ENCODE measurements around the gene MCRIP2. TPM values are rescaled to one million over a fixed set of nuclear protein-coding genes. Genes with fewer than 3 reads are reported as not detected.

MCRIP2 gene, protein sequence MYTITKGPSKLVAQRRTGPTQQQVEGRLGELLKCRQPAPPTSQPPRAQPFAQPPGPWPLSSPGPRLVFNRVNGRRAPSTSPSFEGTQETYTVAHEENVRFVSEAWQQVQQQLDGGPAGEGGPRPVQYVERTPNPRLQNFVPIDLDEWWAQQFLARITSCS
- 10 to 100 TPM; 17.3 to 35.6 (median 28.1) TPM for total RNA-seq

GRCh38 chr16:641326-642188 is at the start of gene MCRIP2:
TSS of gene MCRIP2 (plus strand) at chr16:641828. CDS start at chr16:641992, 164 bp downstream.
- intact Hi-C loops (cut with DNase I), result no loop called here

DNA sequence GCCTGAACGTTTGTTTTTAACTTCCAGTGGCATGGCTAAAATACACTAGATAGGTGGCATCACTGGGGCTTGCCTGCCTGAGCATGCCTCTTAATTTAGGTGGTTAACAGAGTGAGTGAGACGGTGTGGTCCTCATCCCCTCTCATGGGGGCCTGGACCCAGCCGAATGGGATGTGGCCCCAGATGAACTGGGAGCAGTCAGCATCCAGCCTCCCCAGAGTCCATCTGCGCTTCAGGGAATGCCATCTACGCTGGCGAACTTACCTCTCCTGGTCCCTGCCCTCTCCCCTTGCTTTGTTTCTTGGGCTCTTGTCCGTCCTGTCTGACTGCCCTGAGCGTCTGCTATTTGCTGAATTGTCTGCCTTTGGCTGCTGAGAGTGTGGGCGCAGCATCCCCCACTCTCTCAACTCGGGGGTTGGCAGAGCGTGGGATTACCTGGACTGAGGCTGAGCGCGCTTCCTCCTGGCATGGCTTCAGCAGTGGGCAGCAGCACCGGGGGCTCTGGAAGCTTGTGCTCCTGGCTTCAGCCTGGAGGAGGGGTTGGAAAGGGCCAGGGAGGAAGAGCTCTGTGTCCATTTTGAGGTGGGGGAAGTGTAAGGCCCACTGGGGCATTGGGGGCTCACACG is 49.6 kb upstream of the MCRIP2 start:
- Histone ChIP-seq H3K4me1 (peaks cover 62 to 83% (median 67%) of the 10 kb centered on the region in 3 donors), H3K27me3 (no peaks in the 10 kb centered on the region), H3K4me3 (peak overlapping the region in 3 of 4 donors; percentile 71 to 92 (median 80)), H3K36me3 (peaks cover 0 to 9% (median 0%) of the 10 kb centered on the region in 3 donors), H3K27ac (peak overlapping the region; percentile 76 to 95 (median 88)), H3K9me3 (no peaks in the 10 kb centered on the region)
- intact Hi-C loops (cut with DNase I), result no loop called here
- 45 to 61% methylated on average over 4 to 10 of the region's 15 CpGs for whole genome bisulfite sequencing, 2 donors
- TF ChIP-seq POLR2A (IDR thresholded peaks at IDR 0.05), result no peak
- TF ChIP-seq, protein P1, sequence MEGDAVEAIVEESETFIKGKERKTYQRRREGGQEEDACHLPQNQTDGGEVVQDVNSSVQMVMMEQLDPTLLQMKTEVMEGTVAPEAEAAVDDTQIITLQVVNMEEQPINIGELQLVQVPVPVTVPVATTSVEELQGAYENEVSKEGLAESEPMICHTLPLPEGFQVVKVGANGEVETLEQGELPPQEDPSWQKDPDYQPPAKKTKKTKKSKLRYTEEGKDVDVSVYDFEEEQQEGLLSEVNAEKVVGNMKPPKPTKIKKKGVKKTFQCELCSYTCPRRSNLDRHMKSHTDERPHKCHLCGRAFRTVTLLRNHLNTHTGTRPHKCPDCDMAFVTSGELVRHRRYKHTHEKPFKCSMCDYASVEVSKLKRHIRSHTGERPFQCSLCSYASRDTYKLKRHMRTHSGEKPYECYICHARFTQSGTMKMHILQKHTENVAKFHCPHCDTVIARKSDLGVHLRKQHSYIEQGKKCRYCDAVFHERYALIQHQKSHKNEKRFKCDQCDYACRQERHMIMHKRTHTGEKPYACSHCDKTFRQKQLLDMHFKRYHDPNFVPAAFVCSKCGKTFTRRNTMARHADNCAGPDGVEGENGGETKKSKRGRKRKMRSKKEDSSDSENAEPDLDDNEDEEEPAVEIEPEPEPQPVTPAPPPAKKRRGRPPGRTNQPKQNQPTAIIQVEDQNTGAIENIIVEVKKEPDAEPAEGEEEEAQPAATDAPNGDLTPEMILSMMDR (IDR thresholded peaks at IDR 0.05), result no peak
- no peak for DNase-seq

More at GRCh38 chr16:641326-642188, at the start of gene MCRIP2:
- Histone ChIP-seq H3K36me3 (no peaks in the 10 kb centered on the region), H3K9me3 (no peaks in the 10 kb centered on the region), H3K4me3 (peak within 1 kb of the TSS; percentile 59 to 97 (median 76)), H3K4me1 (peaks cover 24 to 69% (median 25%) of the 10 kb centered on the region in 3 donors), H3K27me3 (no peaks in the 10 kb centered on the region), H3K27ac (peak within 1 kb of the TSS; percentile 76 to 90 (median 84))
- no peak for DNase-seq
- no CpG with 5 or more reads among the region's 81 CpGs for WGBS, 2 donors
- peak in 2 of 4 donors; percentile 55 to 66 for TF ChIP-seq POLR2A (IDR thresholded peaks at IDR 0.05)
- TF ChIP-seq, protein P1 (IDR thresholded peaks at IDR 0.05), result no peak

- intact Hi-C loops (cut with DNase I), result no loop called here
- no peak for DNase-seq
- Histone ChIP-seq H3K27me3 (no peaks in the 10 kb centered on the region), H3K36me3 (peaks cover 0 to 16% (median 0%) of the 10 kb centered on the region in 3 donors), H3K4me3 (peak overlapping the region in 3 of 4 donors; percentile 71 to 92 (median 80)), H3K9me3 (no peaks in the 10 kb centered on the region), H3K27ac (peak overlapping the region; percentile 76 to 95 (median 88)), H3K4me1 (peaks cover 55 to 76% (median 60%) of the 10 kb centered on the region in 3 donors)
- TF ChIP-seq, protein P1 (IDR thresholded peaks at IDR 0.05), result peak in 5 of 6 experiments; percentile 11 to 74 (median 39)
- TF ChIP-seq POLR2A (IDR thresholded peaks at IDR 0.05), result no peak
- WGBS, 2 donors, result 42 to 44% methylated on average over 18 to 20 of the region's 24 CpGs
Observed at GRCh38 chr16:592518-593306, 48.9 kb upstream of the MCRIP2 start.

DNA sequence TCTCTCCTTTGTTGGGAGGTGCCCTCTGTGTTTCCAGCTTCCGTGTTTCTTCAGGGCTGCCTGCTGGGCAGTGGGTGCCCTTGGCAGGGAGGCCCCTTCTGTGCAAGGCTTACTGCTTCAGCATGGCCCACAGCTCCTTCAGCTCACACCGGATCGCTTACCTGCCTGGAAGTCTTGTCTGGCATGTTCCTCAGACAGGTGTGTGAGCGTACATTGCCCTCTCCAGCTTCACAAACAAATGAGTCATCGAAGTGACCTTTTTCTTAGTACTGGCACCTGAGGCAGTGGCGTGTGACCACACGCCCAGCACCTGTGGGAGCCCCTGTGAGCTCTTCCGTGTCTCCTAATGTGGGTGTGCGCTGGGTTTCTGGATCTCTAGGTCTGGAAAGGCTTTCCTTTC is 48.2 kb upstream of the MCRIP2 start:
- intact Hi-C loops (cut with DNase I), result no loop called here
- 35 to 53% methylated on average over 6 to 8 of the region's 9 CpGs for WGBS, 2 donors
- H3K4me1 ChIP-seq, result peaks cover 48 to 69% (median 53%) of the 10 kb centered on the region in 3 donors
- DNase-seq, result no peak
- no peak for TF ChIP-seq POLR2A (IDR thresholded peaks at IDR 0.05)
- TF ChIP-seq, protein P1 (IDR thresholded peaks at IDR 0.05), result peak in 1 of 6 experiments; percentile 10
- no peaks in the 10 kb centered on the region for H3K9me3 ChIP-seq
- peak overlapping the region in 3 of 4 donors; percentile 71 to 92 (median 80) for H3K4me3 ChIP-seq
- H3K27ac ChIP-seq, result peak overlapping the region; percentile 76 to 95 (median 88)
- no peaks in the 10 kb centered on the region for H3K27me3 ChIP-seq
- peaks cover 0 to 16% (median 0%) of the 10 kb centered on the region in 3 donors for H3K36me3 ChIP-seq

Measured in esophagus squamous epithelium (tissue), 5 donors.